HepG2 (cell line): ENCODE results near the gene TMEM95. TPM values are rescaled to one million over a fixed set of nuclear protein-coding genes. Genes with fewer than 3 reads are reported as not detected.

Experiments used
- ATF1 ChIP-seq: IDR thresholded peaks from 2 replicates; pipeline ENCODE4 v1.6.1; 2016; ENCODE audit warnings: mild to moderate bottlenecking, control low read depth
- GATA4 ChIP-seq: sonication (generic); IDR thresholded peaks from 2 replicates; pipeline ENCODE4 v1.6.1; 2016; ENCODE audit warnings: antibody characterized with exemption, low read depth, borderline replicate concordance
- GTF2F1 ChIP-seq: fragments of 150-350 bp; IDR thresholded peaks from 2 replicates; pipeline ENCODE4 v1.6.1; 2014; ENCODE audit warnings: low read length
- HDAC2 ChIP-seq: sonication (generic); formaldehyde crosslinking; IDR thresholded peaks from 2 replicates; pipeline ENCODE4 v1.4.0; 2020; ENCODE audit warnings: missing genetic modification reagents
- KLF16 ChIP-seq, 2 experiments: sonication (generic) in 1 of 2; formaldehyde crosslinking in 1 of 2; IDR thresholded peaks; 2 replicates each; pipeline versions ENCODE4 v1.6.1 to v1.8.0; 2016 to 2023; ENCODE audit warnings: missing genetic modification reagents in 2 of 2, missing compliant biosample characterization in 1 of 2
- MAZ ChIP-seq, 2 experiments: sonication (generic) in 1 of 2; formaldehyde crosslinking in 1 of 2; IDR thresholded peaks; 2 replicates each; pipeline versions ENCODE4 v1.5.0 to v1.6.1; 2012 to 2020; ENCODE audit warnings: low read depth in 2 of 2, mild to moderate bottlenecking in 2 of 2, borderline replicate concordance in 1 of 2, improper control_type of control experiment in 1 of 2, low read length in 1 of 2, missing genetic modification reagents in 1 of 2, moderate library complexity in 1 of 2
- MEF2D ChIP-seq: sonication (generic); formaldehyde crosslinking; IDR thresholded peaks from 2 replicates; pipeline ENCODE4 v1.5.1; 2020; ENCODE audit warnings: mild to moderate bottlenecking, missing genetic modification reagents
- NFE2 ChIP-seq: sonication (generic); formaldehyde crosslinking; IDR thresholded peaks from 2 replicates; pipeline ENCODE4 v1.4.0; 2020; ENCODE audit warnings: missing genetic modification reagents
- NONO ChIP-seq, 2 experiments: fragments of 450-650 bp in 1 of 2; sonication (generic) in 1 of 2; formaldehyde crosslinking in 1 of 2; IDR thresholded peaks in 1 of 2; conservative IDR thresholded peaks in 1 of 2; 2 replicates each; pipeline versions ENCODE4 v1.6.1 to v1.8.0; 2017 to 2022; ENCODE audit warnings: mild to moderate bottlenecking in 1 of 2, missing genetic modification reagents in 1 of 2, moderate library complexity in 1 of 2
- PRMT3 ChIP-seq: sonication (generic); formaldehyde crosslinking; IDR thresholded peaks from 2 replicates; pipeline ENCODE4 v1.8.1; 2022; ENCODE audit warnings: low read depth, mild to moderate bottlenecking, moderate library complexity, missing genetic modification reagents, borderline replicate concordance
- SMYD3 ChIP-seq: sonication (generic); formaldehyde crosslinking; IDR thresholded peaks from 2 replicates; pipeline ENCODE4 v1.8.1; 2023; ENCODE audit warnings: mild to moderate bottlenecking, missing genetic modification reagents
- ZNF552 ChIP-seq: sonication (generic); formaldehyde crosslinking; IDR thresholded peaks from 2 replicates; pipeline ENCODE4 v1.9.0; 2022; ENCODE audit warnings: missing genetic modification reagents, mild to moderate bottlenecking, borderline replicate concordance
- polyA plus RNA-seq, 8 experiments: library from polyadenylated mRNA; depleted of rRNA in 3 of 8; stranded (reverse) in 7 of 8; unstranded in 1 of 8; fragments of >200 nt; fragmentation: Illumina TruSeq in 4 of 8; extraction: Trizol in 4 of 8; gene quantifications; 2 replicates each; pipeline versions ENCODE4 v1.2.1 to v1.2.3, GENCODE V29; 2011 to 2016; ENCODE audit warnings: low read depth in 4 of 8, missing spikeins in 1 of 8, mixed read lengths in 1 of 8; ENCODE audit not compliant: insufficient read depth in 1 of 8
- total RNA-seq, 5 experiments: library from RNA; depleted of rRNA; stranded (reverse); fragments of >200 nt; fragmentation: Illumina TruSeq; extraction: Trizol; gene quantifications; 2 replicates each; pipeline ENCODE4 v1.2.3, GENCODE V29; 2016; ENCODE audit warnings: low read depth in 1 of 5
- TF ChIP-seq, protein P1 (sequence below): sonication (generic); formaldehyde crosslinking; IDR thresholded peaks from 2 replicates; pipeline ENCODE4 v1.5.0; 2020; ENCODE audit warnings: mild to moderate bottlenecking, missing genetic modification reagents, borderline replicate concordance
- TF ChIP-seq, protein P2 (sequence below): sonication (generic); formaldehyde crosslinking; IDR thresholded peaks from 2 replicates; pipeline ENCODE4 v1.4.0; 2020; ENCODE audit warnings: mild to moderate bottlenecking, missing genetic modification reagents
- TF ChIP-seq, protein P3 (sequence below), 2 experiments: sonication (generic) in 1 of 2; formaldehyde crosslinking in 1 of 2; IDR thresholded peaks; 2 replicates each; pipeline versions ENCODE4 v1.4.0 to v1.6.1; 2016 to 2020; ENCODE audit warnings: borderline replicate concordance in 1 of 2, low read depth in 1 of 2, mild to moderate bottlenecking in 1 of 2, missing genetic modification reagents in 1 of 2

Gene TMEM95
- total and polyA plus RNA-seq, 2 of the 13 experiments (the other 11 are each of a cell fraction or from before 2014, with no cell fraction given), result not detected

DNA sequence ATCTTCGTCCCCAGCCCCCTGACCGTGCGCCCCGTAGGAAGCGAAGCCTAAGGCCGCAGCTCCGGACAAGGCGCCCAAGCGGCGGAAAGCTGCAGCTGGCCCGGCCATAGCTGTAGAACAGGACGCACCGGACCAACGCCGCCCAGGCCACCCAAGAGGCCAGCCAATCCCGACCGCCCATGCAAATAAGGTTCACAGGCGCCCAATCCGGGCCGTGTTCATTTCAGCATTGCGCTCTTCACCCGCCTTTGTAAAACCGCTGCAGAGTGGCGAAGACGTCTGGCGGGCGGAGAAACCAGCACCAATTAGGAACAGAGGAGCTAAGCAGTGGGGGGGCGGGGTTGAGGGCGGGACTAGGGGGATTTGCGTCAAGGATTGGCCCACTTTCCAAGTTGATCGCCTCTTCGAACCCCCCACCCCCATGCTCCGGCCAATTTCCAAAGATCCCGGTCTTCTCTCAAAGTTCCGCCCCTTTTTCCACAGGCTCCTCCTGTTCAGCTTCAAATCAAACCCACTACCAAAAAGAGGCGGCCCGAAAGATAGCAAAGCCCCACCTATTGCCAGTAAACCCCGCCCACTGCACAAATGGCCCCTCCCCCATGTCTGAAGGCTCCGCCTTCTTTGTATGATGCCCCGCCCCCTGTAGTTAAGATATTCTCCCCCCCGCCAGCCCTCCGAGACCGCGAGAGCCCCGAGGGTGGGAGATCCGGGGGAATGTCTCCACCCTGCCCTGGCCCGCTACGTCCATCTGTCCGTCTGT is 49.2 kb downstream of the TMEM95 start, which contains the start of gene TMEM256 (continued):
- TF ChIP-seq, protein P1, sequence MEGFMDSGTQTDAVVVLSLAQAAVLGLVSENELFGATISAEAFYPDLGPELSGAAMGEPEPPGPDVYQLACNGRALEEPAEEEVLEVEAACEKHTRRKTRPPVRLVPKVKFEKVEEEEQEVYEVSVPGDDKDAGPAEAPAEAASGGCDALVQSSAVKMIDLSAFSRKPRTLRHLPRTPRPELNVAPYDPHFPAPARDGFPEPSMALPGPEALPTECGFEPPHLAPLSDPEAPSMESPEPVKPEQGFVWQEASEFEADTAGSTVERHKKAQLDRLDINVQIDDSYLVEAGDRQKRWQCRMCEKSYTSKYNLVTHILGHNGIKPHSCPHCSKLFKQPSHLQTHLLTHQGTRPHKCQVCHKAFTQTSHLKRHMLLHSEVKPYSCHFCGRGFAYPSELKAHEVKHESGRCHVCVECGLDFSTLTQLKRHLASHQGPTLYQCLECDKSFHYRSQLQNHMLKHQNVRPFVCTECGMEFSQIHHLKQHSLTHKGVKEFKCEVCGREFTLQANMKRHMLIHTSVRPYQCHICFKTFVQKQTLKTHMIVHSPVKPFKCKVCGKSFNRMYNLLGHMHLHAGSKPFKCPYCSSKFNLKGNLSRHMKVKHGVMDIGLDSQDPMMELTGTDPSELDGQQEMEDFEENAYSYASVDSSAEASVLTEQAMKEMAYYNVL (CRISPR knock-in tag), result no peak
- TF ChIP-seq NONO (IDR thresholded peaks at IDR 0.05), result no peak
- TF ChIP-seq NONO (CRISPR knock-in tag; conservative IDR thresholded peaks at IDR 0.05), result 0 out of 2 replicates have a peak, but pooled peaks have one; percentile 13
- TF ChIP-seq KLF16 (CRISPR knock-in tag; IDR thresholded peaks at IDR 0.05), result peak in 1 of 2 experiments; percentile 45; a peak in 2 of 4 replicates
- TF ChIP-seq NFE2 (CRISPR knock-in tag), result no peak
- TF ChIP-seq PRMT3, result no peak
- TF ChIP-seq, protein P2, sequence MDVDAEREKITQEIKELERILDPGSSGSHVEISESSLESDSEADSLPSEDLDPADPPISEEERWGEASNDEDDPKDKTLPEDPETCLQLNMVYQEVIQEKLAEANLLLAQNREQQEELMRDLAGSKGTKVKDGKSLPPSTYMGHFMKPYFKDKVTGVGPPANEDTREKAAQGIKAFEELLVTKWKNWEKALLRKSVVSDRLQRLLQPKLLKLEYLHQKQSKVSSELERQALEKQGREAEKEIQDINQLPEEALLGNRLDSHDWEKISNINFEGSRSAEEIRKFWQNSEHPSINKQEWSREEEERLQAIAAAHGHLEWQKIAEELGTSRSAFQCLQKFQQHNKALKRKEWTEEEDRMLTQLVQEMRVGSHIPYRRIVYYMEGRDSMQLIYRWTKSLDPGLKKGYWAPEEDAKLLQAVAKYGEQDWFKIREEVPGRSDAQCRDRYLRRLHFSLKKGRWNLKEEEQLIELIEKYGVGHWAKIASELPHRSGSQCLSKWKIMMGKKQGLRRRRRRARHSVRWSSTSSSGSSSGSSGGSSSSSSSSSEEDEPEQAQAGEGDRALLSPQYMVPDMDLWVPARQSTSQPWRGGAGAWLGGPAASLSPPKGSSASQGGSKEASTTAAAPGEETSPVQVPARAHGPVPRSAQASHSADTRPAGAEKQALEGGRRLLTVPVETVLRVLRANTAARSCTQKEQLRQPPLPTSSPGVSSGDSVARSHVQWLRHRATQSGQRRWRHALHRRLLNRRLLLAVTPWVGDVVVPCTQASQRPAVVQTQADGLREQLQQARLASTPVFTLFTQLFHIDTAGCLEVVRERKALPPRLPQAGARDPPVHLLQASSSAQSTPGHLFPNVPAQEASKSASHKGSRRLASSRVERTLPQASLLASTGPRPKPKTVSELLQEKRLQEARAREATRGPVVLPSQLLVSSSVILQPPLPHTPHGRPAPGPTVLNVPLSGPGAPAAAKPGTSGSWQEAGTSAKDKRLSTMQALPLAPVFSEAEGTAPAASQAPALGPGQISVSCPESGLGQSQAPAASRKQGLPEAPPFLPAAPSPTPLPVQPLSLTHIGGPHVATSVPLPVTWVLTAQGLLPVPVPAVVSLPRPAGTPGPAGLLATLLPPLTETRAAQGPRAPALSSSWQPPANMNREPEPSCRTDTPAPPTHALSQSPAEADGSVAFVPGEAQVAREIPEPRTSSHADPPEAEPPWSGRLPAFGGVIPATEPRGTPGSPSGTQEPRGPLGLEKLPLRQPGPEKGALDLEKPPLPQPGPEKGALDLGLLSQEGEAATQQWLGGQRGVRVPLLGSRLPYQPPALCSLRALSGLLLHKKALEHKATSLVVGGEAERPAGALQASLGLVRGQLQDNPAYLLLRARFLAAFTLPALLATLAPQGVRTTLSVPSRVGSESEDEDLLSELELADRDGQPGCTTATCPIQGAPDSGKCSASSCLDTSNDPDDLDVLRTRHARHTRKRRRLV (CRISPR knock-in tag), result peak; percentile 97
- no peak for TF ChIP-seq HDAC2 (CRISPR knock-in tag)
- peak; percentile 48; the same call in 1 of the 2 replicates for TF ChIP-seq SMYD3 (CRISPR knock-in tag)
- TF ChIP-seq, protein P3, sequence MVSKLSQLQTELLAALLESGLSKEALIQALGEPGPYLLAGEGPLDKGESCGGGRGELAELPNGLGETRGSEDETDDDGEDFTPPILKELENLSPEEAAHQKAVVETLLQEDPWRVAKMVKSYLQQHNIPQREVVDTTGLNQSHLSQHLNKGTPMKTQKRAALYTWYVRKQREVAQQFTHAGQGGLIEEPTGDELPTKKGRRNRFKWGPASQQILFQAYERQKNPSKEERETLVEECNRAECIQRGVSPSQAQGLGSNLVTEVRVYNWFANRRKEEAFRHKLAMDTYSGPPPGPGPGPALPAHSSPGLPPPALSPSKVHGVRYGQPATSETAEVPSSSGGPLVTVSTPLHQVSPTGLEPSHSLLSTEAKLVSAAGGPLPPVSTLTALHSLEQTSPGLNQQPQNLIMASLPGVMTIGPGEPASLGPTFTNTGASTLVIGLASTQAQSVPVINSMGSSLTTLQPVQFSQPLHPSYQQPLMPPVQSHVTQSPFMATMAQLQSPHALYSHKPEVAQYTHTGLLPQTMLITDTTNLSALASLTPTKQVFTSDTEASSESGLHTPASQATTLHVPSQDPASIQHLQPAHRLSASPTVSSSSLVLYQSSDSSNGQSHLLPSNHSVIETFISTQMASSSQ (IDR thresholded peaks at IDR 0.05; ENCODE audit: low read depth), result 0 out of 2 replicates have a peak, but pooled peaks have one; percentile 9
- TF ChIP-seq, protein P3 (CRISPR knock-in tag; IDR thresholded peaks at IDR 0.05; ENCODE audit: borderline replicate concordance), result no peak
- TF ChIP-seq ZNF552 (CRISPR knock-in tag), result no peak
- TF ChIP-seq GATA4, result peak; percentile 41; the same call in 1 of the 2 replicates
- TF ChIP-seq MEF2D (CRISPR knock-in tag), result no peak
- TF ChIP-seq GTF2F1, result 0 out of 2 replicates have a peak, but pooled peaks have one; percentile 30
- no peak; the same call in 1 of the 2 replicates for TF ChIP-seq ATF1 (CRISPR knock-in tag)
- TF ChIP-seq MAZ (IDR thresholded peaks at IDR 0.05; ENCODE audit: borderline replicate concordance, low read depth, low read length), result peak; percentile 34; the same call in 1 of the 2 replicates
- TF ChIP-seq MAZ (CRISPR knock-in tag; IDR thresholded peaks at IDR 0.05; ENCODE audit: low read depth), result peak; percentile 47
